CD4-positive, alpha-beta T cell (primary cell): Measurements from ENCODE around the gene PTGFR. TPM values are rescaled to one million over a fixed set of nuclear protein-coding genes. Genes with fewer than 3 reads are reported as not detected.

Source experiments
- ATAC-seq: fragments of 200-7000 bp; cut with Tn5 transposase; one replicate; pipeline ENCODE4 v1.10.0; 2022; ENCODE audit warnings: mild to moderate bottlenecking; ENCODE audit not compliant: poor library complexity
- CTCF ChIA-PET: fragments of 350-600 bp; sonication (Branson Sonifier 250); formaldehyde crosslinking; loops from one replicate; lab custom pipeline; 2021; ENCODE audit warnings: antibody characterized with exemption, inconsistent platforms; lab: Charles Lee
- POLR2A ChIA-PET: fragments of 350-600 bp; sonication (Branson Sonifier 250); formaldehyde crosslinking; loops from one replicate; lab custom pipeline; 2021; ENCODE audit warnings: antibody characterized with exemption, inconsistent platforms; lab: Charles Lee
- DNase-seq, 14 experiments: peaks; one replicate each; pipeline ENCODE4 v3.0.0-alpha.2; 2013 to 2020; ENCODE audit warnings: mixed read lengths in 2 of 14
- H3K27ac ChIP-seq, 2 donors: one replicate each; pipeline versions ENCODE4 v1.5.1 to v1.7.0; 2013; ENCODE audit warnings: low read length in 2 of 2, low read depth in 1 of 2, mild to moderate bottlenecking in 1 of 2
- H3K27me3 ChIP-seq, 2 experiments: 1 replicate in 1 of 2; 2 replicates in 1 of 2; pipeline versions ENCODE4 v1.6.1 to v1.7.0; 2013; ENCODE audit warnings: low read length in 2 of 2, control low read depth in 1 of 2, mild to moderate bottlenecking in 1 of 2, moderate library complexity in 1 of 2; ENCODE audit not compliant: insufficient read depth in 2 of 2, control insufficient read depth in 1 of 2
- H3K36me3 ChIP-seq: one replicate; pipeline ENCODE4 v1.6.1; 2013; ENCODE audit warnings: low read length, control low read depth; ENCODE audit not compliant: insufficient read depth
- H3K4me1 ChIP-seq: one replicate; pipeline ENCODE4 v1.6.1; 2013; ENCODE audit warnings: low read length, control low read depth; ENCODE audit not compliant: insufficient read depth
- H3K4me3 ChIP-seq: one replicate; pipeline ENCODE4 v1.5.1; 2013; ENCODE audit warnings: mild to moderate bottlenecking, low read length, moderate library complexity
- H3K9me3 ChIP-seq, 2 experiments: 1 replicate in 1 of 2; 2 replicates in 1 of 2; pipeline versions ENCODE4 v1.6.1 to v1.7.0; 2013; ENCODE audit warnings: low read length in 2 of 2, mild to moderate bottlenecking in 2 of 2, control low read depth in 1 of 2, moderate library complexity in 1 of 2; ENCODE audit not compliant: control insufficient read depth in 1 of 2, insufficient read depth in 1 of 2
- H3K27ac Mint-ChIP-seq: one replicate; pipeline ENCODE4 v1.8.0; 2020; ENCODE audit warnings: mixed read lengths
- H3K27me3 Mint-ChIP-seq: one replicate; pipeline ENCODE4 v1.8.0; 2021; ENCODE audit warnings: mixed read lengths
- H3K36me3 Mint-ChIP-seq: one replicate; pipeline ENCODE4 v1.8.0; 2021; ENCODE audit warnings: low read depth, mixed read lengths
- H3K4me1 Mint-ChIP-seq: one replicate; pipeline ENCODE4 v1.8.0; 2021; ENCODE audit warnings: low read depth, mixed read lengths
- H3K4me3 Mint-ChIP-seq: one replicate; pipeline ENCODE4 v1.8.0; 2020; ENCODE audit warnings: mild to moderate bottlenecking, mixed read lengths
- H3K9me3 Mint-ChIP-seq: one replicate; pipeline ENCODE4 v1.8.0; 2020; ENCODE audit warnings: mixed read lengths
- CTCF ChIP-seq: fragments of 200-600 bp; IDR thresholded peaks from one replicate; pipeline ENCODE4 v1.8.0; 2022; ENCODE audit warnings: antibody characterized with exemption, mild to moderate bottlenecking
- intact Hi-C, 2 experiments: fragments of 100-400 bp; cut with DNase I in 1 of 2; cut with micrococcal nuclease in 1 of 2; formaldehyde crosslinking; loops; one replicate each; pipeline versions ENCODE4 v1.15.1 to v1.9.0; 2023 to 2025; cut with DNase I, micrococcal nuclease
- total RNA-seq, 174 experiments: library from RNA in 2 of 174; stranded (reverse) in 2 of 174; gene quantifications; one replicate each; pipeline ENCODE4 v1.2.3 and lab custom pipeline; 2021 to 2026

Gene PTGFR
- total RNA-seq, 2 experiments from 2014 or later, result not detected

GRCh38 chr1:78541479-78541878, 50.7 kb downstream of the PTGFR start:
- H3K9me3 ChIP-seq, result peaks cover 0 to 5% of the 10 kb centered on the region in 2 experiments
- DNase-seq, result no peak
- TF ChIP-seq CTCF, result no peak
- intact Hi-C loops, result no loop called here
- Mint-ChIP-seq H3K27me3 (peaks cover 6% of the 10 kb centered on the region), H3K4me3 (no peak overlapping the region), H3K4me1 (no peaks in the 10 kb centered on the region), H3K9me3 (peaks cover 2% of the 10 kb centered on the region), H3K27ac (no peak overlapping the region), H3K36me3 (no peaks in the 10 kb centered on the region)
- H3K27me3 ChIP-seq, result no peaks in the 10 kb centered on the region
- no peak for ATAC-seq
- CTCF ChIA-PET, result no interaction called here
- no peak overlapping the region for H3K4me3 ChIP-seq
- POLR2A ChIA-PET, result no interaction called here
- no peak overlapping the region for H3K27ac ChIP-seq
- H3K36me3 ChIP-seq, result no peaks in the 10 kb centered on the region
- H3K4me1 ChIP-seq, result no peaks in the 10 kb centered on the region

- no peak overlapping the region for H3K4me3 Mint-ChIP-seq
- ATAC-seq (no peak), DNase-seq (no peak)
- peaks cover 6% of the 10 kb centered on the region for H3K27me3 Mint-ChIP-seq
- TF ChIP-seq CTCF, result no peak
- CTCF ChIA-PET, result no interaction called here
- no peaks in the 10 kb centered on the region for H3K4me1 ChIP-seq
- no peaks in the 10 kb centered on the region for H3K36me3 Mint-ChIP-seq
- no peaks in the 10 kb centered on the region for H3K4me1 Mint-ChIP-seq
- POLR2A ChIA-PET, result no interaction called here
- peaks cover 6% of the 10 kb centered on the region for H3K9me3 Mint-ChIP-seq
- no peak overlapping the region for H3K27ac Mint-ChIP-seq
- H3K27ac ChIP-seq, result no peak overlapping the region
- no peak overlapping the region for H3K4me3 ChIP-seq
- intact Hi-C loops, result no loop called here
- peaks cover 0 to 5% of the 10 kb centered on the region in 2 experiments for H3K9me3 ChIP-seq
- H3K27me3 ChIP-seq, result no peaks in the 10 kb centered on the region
- H3K36me3 ChIP-seq, result no peaks in the 10 kb centered on the region
Measured at GRCh38 chr1:78543941-78544643, 53.3 kb downstream of the PTGFR start.

GRCh38 chr1:78547081-78547480, 56.3 kb downstream of the PTGFR start:
- Mint-ChIP-seq H3K27me3 (peaks cover 15% of the 10 kb centered on the region), H3K4me1 (no peaks in the 10 kb centered on the region), H3K4me3 (no peak overlapping the region), H3K27ac (no peak overlapping the region), H3K9me3 (peaks cover 15% of the 10 kb centered on the region), H3K36me3 (no peaks in the 10 kb centered on the region)
- Histone ChIP-seq H3K4me3 (no peak overlapping the region), H3K36me3 (no peaks in the 10 kb centered on the region), H3K27ac (no peak overlapping the region), H3K27me3 (no peaks in the 10 kb centered on the region), H3K9me3 (peaks cover 0 to 5% of the 10 kb centered on the region in 2 experiments), H3K4me1 (no peaks in the 10 kb centered on the region)
- ATAC-seq (no peak), DNase-seq (no peak)
- intact Hi-C loops, result no loop called here
- ChIA-PET POLR2A (no interaction called here), CTCF (no interaction called here)
- TF ChIP-seq CTCF, result no peak
